HG03066 (cell line): Measurements from ENCODE around the gene POU4F1.

Experiments used
- ATAC-seq: cut with Tn5 transposase; IDR thresholded peaks from one replicate; pipeline ENCODE4 v1.9.1; 2021; ENCODE audit warnings: low read depth; ENCODE audit not compliant: unreplicated experiment

POU4F1 gene

GRCh38 chr13:78593652-78594455, 9.5 kb downstream of the POU4F1 start:
- ATAC-seq: no peak

GRCh38 chr13:78593129-78593528, 10.2 kb downstream of the POU4F1 start:
- no peak for ATAC-seq

- ATAC-seq: no peak
Observed at GRCh38 chr13:78592584-78592983, 10.8 kb downstream of the POU4F1 start.

GRCh38 chr13:78589206-78589605, 14.1 kb downstream of the POU4F1 start:
- ATAC-seq: no peak

- no peak for ATAC-seq
Observed at GRCh38 chr13:78587395-78587794, 16.0 kb downstream of the POU4F1 start.

- ATAC-seq: no peak
Observed at GRCh38 chr13:78586706-78587105, 16.6 kb downstream of the POU4F1 start.

- no peak for ATAC-seq
Observed at GRCh38 chr13:78576261-78576660, 27.1 kb downstream of the POU4F1 start.

- no peak for ATAC-seq
Observed at GRCh38 chr13:78572459-78572858, 30.9 kb downstream of the POU4F1 start.

- no peak for ATAC-seq
Observed at GRCh38 chr13:78569029-78569428, 34.3 kb downstream of the POU4F1 start.

- no peak for ATAC-seq
Observed at GRCh38 chr13:78566631-78567030, 36.7 kb downstream of the POU4F1 start.

- ATAC-seq: no peak
Observed at GRCh38 chr13:78562237-78562889, 41.0 kb downstream of the POU4F1 start.
